GM19452 (cell line): Measurements from ENCODE around the gene IL1R2.

ENCODE experiments used
- ATAC-seq: cut with Tn5 transposase; IDR thresholded peaks from one replicate; pipeline ENCODE4 v1.9.1; 2021; ENCODE audit not compliant: unreplicated experiment

IL1R2 gene

GRCh38 chr2:102018823-102019445 is 27.2 kb downstream of the IL1R2 start:
- ATAC-seq = no peak

- ATAC-seq = no peak
Measured at GRCh38 chr2:102020596-102021170, 28.9 kb downstream of the IL1R2 start.

- no peak for ATAC-seq
Measured at GRCh38 chr2:102021779-102022178, 30.0 kb downstream of the IL1R2 start.

- ATAC-seq = no peak
Measured at GRCh38 chr2:102022884-102023539, 31.3 kb downstream of the IL1R2 start.

GRCh38 chr2:102024410-102024809 is 32.6 kb downstream of the IL1R2 start:
- no peak for ATAC-seq

GRCh38 chr2:102025016-102025501 is 33.3 kb downstream of the IL1R2 start:
- peak; percentile 82 for ATAC-seq

GRCh38 chr2:102025583-102026267 is 34.0 kb downstream of the IL1R2 start:
- ATAC-seq = peak; percentile 52

- no peak for ATAC-seq
Measured at GRCh38 chr2:102027036-102027980, 35.5 kb downstream of the IL1R2 start.

- ATAC-seq = no peak
Measured at GRCh38 chr2:102028470-102028869, 36.7 kb downstream of the IL1R2 start.

GRCh38 chr2:102029405-102029804 is 37.6 kb downstream of the IL1R2 start:
- no peak for ATAC-seq

- no peak for ATAC-seq
Measured at GRCh38 chr2:102029952-102030351, 38.2 kb downstream of the IL1R2 start.

- no peak for ATAC-seq
Measured at GRCh38 chr2:102030502-102030854, 38.7 kb downstream of the IL1R2 start.

GRCh38 chr2:102030855-102031527 is 39.2 kb downstream of the IL1R2 start:
- no peak for ATAC-seq

GRCh38 chr2:102032368-102033030 is 40.7 kb downstream of the IL1R2 start:
- ATAC-seq = no peak

GRCh38 chr2:102033031-102033749 is 41.4 kb downstream of the IL1R2 start:
- ATAC-seq = peak; percentile 93

GRCh38 chr2:102033750-102034682 is 42.3 kb downstream of the IL1R2 start:
- no peak for ATAC-seq

- ATAC-seq = no peak
Measured at GRCh38 chr2:102034683-102035548, 43.2 kb downstream of the IL1R2 start.
